H1 (cell line): Measurements from ENCODE around the gene NRXN2. TPM values are rescaled to one million over a fixed set of nuclear protein-coding genes. Genes with fewer than 3 reads are reported as not detected.

Source experiments
- CHD7 ChIP-seq: fragments of 300-600 bp; sonication (generic); IDR thresholded peaks from 2 replicates; pipeline ENCODE4 v1.7.1; 2012; ENCODE audit warnings: low read length, moderate library complexity, mild to moderate bottlenecking, inconsistent platforms; ENCODE audit not compliant: insufficient replicate concordance
- CTCF ChIP-seq, 3 experiments: IDR thresholded peaks; 1 replicate in 2 of 3; 2 replicates in 1 of 3; pipeline versions ENCODE4 v1.5.1 to v1.6.1; 2011; ENCODE audit warnings: low read length in 3 of 3, mild to moderate bottlenecking in 3 of 3, inconsistent platforms in 2 of 3, low read depth in 1 of 3, moderate library complexity in 1 of 3; ENCODE audit not compliant: insufficient read depth in 1 of 3; ENCODE audit errors: control extremely low read depth in 1 of 3
- TAF7 ChIP-seq: optimal IDR thresholded peaks from 2 replicates; pipeline ENCODE3; 2011; ENCODE audit warnings: low read depth, mild to moderate bottlenecking, inconsistent platforms, low read length, moderate library complexity, borderline replicate concordance
- polyA plus RNA-seq, 7 experiments: library from polyadenylated mRNA; depleted of rRNA in 3 of 7; stranded (reverse) in 5 of 7; unstranded in 2 of 7; fragments of >200 nt in 5 of 7; fragments of 200-250 nt in 2 of 7; gene quantifications; 1 replicate in 5 of 7; 2 replicates in 1 of 7; 4 replicates in 1 of 7; pipeline versions ENCODE4 v1.2.1 to v1.2.3, GENCODE V29; 2011 to 2013; ENCODE audit warnings: missing spikeins in 2 of 7, mixed read lengths in 2 of 7
- total RNA-seq: library from RNA; stranded (reverse); fragmentation: NEBNext Ultra II Directional; extraction: Animal tissue kit (Norgen Biotek cat#: 25700); gene quantifications from 2 replicates; pipeline ENCODE4 v1.2.1, GENCODE V29; 2021

The NRXN2 gene
- total and polyA plus RNA-seq, 2 of the 8 experiments (the other 6 are each of a cell fraction or from before 2014, with no cell fraction given): 1.3 to 11.5 TPM

- TF ChIP-seq CHD7: no peak
- TF ChIP-seq CTCF (IDR thresholded peaks at IDR 0.05; ENCODE audit: control extremely low read depth in 1 of 3, insufficient read depth in 1 of 3, low read depth in 1 of 3, low read length in 3 of 3): peak in 1 of 3 experiments; percentile 7; a peak in 1 of 4 replicates
- no peak for TF ChIP-seq TAF7
Observed at GRCh38 chr11:64605244-64605560, 117.8 kb downstream of the NRXN2 start (continued).
